Activated CD4-positive, CD25-positive, alpha-beta regulatory T cell treated with anti-CD3 and anti-CD28 coated beads, Interleukin-2, amount 50 U/mL, for 24 hours (primary cell): ENCODE measurements around the gene MICU1.
"Not testable (repeated sequence)": the region's sequence is repeated elsewhere in the genome, so short reads cannot be mapped to it uniquely, and the experiment has no call there.

Experiments
- ATAC-seq, 2 donors: fragments of 150-1000 bp; cut with Tn5 transposase; one replicate each; pipeline ENCODE4 v1.10.0; 2021; ENCODE audit warnings: mild to moderate bottlenecking in 1 of 2, moderate library complexity in 1 of 2

The MICU1 gene

GRCh38 chr10:72625608-72626443 lies at the start of gene MICU1:
Gene MICU1, minus strand, starts transcription at chr10:72626079. Its CDS starts 59,286 bp downstream, at chr10:72566793.
- ATAC-seq: peak; percentile 99

DNA sequence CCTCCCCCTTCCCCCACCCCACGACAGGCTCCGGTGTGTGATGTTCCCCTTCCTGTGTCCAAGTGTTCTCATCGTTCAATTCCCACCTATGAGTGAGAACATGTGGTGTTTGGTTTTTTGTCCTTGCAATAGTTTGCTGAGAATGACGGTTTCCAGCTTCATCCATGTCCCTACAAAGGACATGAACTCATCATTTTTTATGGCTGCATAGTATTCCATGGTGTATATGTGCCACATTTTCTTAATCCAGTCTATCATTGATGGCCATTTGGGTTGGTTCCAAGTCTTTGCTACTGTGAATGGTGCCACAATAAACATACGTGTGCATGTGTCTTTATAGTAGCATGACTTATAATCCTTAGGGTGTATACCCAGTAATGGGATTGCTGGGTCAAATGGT lies 48.3 kb upstream of the MICU1 start:
- ATAC-seq: not testable (repeated sequence)

DNA sequence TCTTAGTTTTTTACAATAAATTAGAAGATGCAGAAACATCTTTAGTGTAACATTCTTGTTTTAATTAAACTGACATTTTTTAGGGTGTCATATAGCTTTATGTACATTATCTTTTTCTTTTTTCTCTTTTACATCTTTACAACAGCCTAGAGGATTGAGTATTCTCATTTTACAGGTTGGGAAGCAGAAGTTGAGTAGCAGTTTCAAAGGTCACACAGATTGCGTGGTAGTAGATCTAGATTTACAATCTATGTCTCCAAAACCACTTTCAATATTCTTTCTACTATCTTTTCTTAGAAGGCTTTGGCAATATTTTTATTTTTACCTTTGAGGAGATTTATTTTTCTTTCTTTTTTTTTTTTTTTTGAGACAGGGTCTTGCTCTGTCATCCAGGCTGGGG lies 47.4 kb upstream of the MICU1 start:
- no peak for ATAC-seq

DNA sequence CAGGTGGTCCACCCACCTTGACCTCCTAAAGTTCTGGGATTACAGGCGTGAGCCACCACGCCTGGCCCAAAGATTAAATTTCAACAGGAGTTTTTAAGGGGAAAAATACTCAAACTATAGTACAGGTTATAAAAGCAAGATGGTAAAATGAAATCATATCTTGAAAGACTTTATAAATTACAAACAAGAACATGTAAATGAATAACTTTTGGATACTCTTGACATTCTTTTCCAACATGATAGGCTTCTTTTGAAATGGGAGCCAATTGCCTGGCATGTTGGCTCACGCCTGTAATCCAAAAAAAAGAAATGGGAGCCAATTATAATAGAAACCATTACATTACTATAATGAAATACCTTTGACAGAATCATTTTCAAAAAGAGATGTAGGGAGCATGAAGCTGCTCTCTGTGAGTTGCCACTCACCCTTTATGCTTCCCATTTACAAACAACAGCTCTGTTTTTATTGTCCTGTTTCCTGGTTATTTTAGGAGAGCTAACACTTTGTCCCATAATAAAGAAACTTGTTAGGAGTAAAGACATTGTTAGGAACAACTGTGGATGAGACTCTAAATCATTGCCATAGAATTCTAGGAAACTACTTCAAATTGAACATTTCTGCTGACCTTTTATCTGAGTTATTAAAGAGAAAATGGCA lies 41.5 kb upstream of the MICU1 start:
- no peak for ATAC-seq

DNA sequence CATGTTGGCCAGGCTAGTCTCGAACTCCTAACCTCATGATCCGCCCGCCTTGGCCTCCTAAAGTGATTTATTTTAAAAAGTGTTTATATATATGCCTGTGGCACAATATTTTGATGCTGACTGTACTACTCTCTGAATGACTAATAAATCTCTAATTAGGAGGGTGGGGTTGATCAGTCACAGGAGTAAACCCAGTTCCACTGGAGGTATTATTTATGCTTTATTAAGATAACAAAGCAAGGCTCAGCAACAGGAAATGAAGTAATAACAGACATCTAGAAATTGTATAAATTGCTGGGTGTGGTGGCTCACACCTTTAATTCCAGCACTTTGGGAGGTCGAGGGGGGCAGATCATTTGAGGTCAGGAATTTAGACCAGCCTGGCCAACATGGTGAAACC lies 40.0 kb upstream of the MICU1 start:
- ATAC-seq: no peak

DNA sequence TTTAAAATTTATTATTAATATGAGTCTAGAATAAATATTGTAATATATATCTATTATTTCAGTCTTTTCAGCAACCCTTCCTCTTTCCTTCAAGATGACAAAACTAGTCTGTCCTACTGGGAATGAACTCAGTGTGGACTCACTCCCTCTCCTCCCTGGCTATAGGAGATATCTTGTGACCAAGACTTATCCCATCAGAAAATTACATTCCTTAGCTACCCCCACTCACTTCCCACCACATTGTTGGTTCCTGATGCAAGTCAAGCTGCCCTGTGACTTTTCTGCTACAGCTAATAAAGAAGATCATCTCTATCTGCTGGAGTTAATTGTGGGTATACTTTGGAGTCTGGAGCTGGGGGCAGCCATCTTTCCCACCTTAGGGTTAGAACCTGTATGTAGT lies 38.1 kb upstream of the MICU1 start:
- no peak for ATAC-seq

GRCh38 chr10:72661431-72661830 lies 35.6 kb upstream of the MICU1 start:
- no peak for ATAC-seq

DNA sequence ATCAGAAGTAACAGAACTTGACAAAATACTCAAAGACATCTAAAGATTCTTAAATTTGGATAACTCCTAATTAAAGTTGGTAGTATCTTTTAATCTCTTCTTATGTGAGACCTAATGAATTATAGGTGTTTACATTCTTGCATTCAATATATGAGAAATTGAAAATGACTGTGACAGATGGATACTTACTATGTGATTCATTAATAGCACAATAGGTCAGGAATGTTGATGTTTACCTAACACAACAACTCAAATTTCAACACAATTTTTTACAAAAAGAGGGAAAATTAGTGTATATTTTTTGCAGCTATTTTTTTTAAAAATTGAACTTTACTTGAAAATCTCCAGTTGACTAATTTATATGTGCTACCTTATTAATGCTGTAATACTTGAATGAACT lies 34.3 kb upstream of the MICU1 start:
- ATAC-seq: no peak

GRCh38 chr10:72659694-72660093 lies 33.8 kb upstream of the MICU1 start:
- no peak for ATAC-seq

- no peak for ATAC-seq
Measured at GRCh38 chr10:72658696-72659400, 33.0 kb upstream of the MICU1 start.

- no peak for ATAC-seq
Measured at GRCh38 chr10:72654720-72655119, 28.8 kb upstream of the MICU1 start.

DNA sequence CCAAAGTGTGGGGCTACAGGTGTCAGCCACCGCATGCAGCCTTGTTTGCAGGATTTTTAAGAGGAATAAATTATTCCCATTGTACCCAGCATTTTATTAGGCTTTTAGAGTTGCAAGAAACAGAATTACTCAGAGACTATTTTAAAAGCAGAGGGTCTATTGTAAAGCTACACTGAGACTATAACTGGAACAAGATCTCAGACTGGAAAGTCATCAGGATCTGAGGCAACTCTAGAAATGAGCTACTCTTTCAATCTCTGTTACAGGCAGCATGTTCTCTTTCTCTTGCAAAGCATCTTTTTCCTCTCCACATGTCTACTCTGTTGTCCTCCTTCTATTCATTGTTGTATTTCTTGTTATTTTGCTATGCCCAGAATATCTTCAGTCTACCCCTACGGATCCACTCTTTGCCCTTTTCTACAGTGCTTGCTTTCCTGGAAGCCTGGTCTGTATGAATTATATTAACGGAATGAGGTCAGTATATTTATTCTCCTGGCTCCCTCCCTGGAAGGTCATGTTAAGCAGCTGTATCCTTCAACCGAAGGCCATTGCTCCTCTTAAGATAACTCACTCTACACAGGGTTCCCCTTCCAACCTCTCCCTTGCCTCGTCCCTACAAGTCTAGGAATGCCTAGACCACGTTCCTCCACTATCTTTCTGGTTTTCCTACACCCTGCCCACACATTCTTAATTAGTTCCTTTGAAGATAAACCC lies 27.7 kb upstream of the MICU1 start:
- ATAC-seq: no peak

- no peak for ATAC-seq
Measured at GRCh38 chr10:72649291-72649690, 23.4 kb upstream of the MICU1 start.

- ATAC-seq: no peak
Measured at GRCh38 chr10:72648301-72648700, 22.4 kb upstream of the MICU1 start.

GRCh38 chr10:72646971-72647370 lies 21.1 kb upstream of the MICU1 start:
- not testable (repeated sequence) for ATAC-seq

DNA sequence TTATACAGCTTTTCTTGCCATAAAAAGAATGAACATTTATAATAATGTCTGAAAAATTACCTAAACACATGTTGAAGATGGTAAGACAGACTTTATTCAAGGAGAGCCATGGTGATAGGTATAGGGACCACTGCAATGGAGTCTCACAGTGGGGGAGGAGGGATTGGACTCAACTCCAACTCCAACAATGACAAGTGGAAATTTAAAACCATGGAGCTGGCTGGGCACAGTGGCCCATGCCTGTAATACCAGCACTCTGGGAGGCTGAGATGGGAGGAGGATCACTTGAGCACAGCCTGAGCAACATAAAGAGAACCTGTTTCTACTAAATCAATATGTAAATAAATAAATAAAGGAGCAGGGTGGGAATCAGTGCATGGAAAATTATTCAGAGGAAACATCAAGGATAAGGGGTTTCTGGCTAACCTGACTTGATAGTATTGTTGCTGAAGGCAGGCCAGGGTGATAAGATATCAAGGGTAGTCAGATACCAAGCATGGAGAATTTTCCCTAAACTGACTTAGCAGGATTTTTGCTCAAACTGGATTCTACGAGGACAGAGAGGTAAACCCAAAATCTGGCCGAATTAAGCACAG lies 19.5 kb upstream of the MICU1 start:
- no peak for ATAC-seq

GRCh38 chr10:72642318-72642717 lies 16.4 kb upstream of the MICU1 start:
- ATAC-seq: no peak

GRCh38 chr10:72639441-72639873 lies 13.6 kb upstream of the MICU1 start:
- ATAC-seq: no peak

DNA sequence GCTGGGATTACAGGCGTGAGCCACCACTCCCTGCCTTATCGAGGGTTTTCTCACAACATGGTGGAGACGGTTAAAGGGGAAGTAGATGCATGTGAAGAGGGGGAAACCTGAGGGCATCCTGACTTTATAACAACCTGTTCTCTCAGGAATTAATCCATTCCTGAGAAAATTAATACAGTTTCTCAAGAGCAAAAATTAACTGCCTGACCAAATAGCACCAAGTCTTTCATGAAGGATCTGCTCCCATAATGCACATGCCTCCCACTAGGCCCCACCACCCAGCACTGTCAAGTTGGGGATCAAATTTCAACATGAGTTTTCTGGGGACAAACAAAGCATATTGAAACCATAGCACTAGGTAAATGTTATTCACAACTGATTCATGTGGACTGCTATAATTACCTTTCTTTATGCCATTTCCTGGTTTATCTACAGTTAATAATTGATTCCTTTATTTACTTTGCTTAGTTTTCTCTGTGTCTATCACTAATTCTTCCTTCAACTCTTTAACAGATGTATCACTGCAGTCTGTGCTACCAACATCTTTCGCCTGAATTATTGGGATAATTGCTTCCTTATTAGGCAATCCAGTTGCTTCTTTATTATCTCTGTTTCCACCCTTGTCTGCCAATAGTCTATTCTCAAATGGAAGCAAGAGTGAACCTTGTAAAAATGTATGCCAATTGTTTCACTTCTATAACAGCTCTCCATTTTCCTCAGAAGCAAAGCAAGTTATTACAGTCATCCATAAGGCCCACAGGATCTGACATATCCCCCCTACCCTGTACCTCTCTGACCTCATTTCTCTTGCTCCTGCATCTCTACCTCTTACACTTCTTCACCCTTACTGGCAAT lies 12.9 kb upstream of the MICU1 start:
- ATAC-seq: no peak

GRCh38 chr10:72637398-72637857 lies 11.5 kb upstream of the MICU1 start:
- ATAC-seq: peak; percentile 56 to 82

DNA sequence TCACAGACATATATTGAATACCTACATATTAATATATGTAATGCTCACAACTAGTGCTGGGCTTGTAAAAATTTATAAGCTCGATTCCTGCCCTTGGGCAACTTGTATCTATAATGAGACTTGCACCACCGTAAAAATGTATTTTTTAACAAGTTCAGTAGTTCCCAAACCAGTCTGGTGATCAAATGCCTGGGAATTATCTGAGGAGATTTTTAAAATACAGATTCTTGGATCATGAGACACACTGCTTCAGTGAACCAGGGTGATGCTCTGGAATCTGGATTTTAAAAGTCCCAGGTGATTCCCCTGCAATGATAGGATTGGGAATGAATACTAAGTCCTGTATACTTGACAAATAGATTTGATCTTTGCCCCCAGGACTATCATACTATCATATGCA lies 4.3 kb upstream of the MICU1 start:
- ATAC-seq: no peak

- no peak for ATAC-seq
Measured at GRCh38 chr10:72626444-72626754, 520 bp upstream of the MICU1 start.
